Measurements from ENCODE around the gene LGALS12.
"Not testable (repeated sequence)": the region's sequence is repeated elsewhere in the genome, so short reads cannot be mapped to it uniquely, and the experiment has no call there.

LGALS12 gene

DNA sequence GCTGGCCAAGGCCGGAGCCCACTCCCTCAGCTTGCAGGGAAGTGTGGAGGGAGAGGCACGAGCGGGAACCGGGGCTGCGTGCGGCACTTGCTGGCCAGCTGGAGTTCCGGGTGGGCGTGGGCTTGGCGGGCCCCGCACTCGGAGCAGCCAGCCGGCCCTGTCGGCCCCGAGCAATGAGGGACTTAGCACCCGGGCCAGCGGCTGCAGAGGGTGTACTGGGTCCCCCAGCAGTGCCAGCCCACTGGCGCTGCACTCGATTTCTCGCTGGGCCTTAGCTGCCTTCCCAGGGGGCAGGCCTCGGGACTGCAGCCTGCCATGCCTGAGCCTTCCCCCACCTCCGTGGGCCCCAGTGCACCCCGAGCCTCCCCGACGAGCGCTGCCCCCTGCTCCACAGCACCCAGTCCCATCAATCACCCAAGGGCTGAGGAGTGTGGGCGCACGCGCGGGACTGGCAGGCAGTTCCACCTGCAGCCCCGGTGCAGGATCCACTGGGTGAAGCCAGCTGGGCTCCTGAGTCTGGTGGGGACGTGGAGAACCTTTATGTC, 44.3 kb downstream of the LGALS12 start:
- not testable (repeated sequence) for H3K27me3 Mint-ChIP-seq (ENCODE audit: low read depth); H3K27ac Mint-ChIP-seq; H3K4me3 Mint-ChIP-seq; DNase-seq (ENCODE audit: low spot score); H3K9me3 Mint-ChIP-seq
- H3K4me1 Mint-ChIP-seq (ENCODE audit: low read depth) = peaks cover 26% of the 10 kb centered on the region
- peaks cover 30% of the 10 kb centered on the region for H3K36me3 Mint-ChIP-seq (ENCODE audit: low read depth)

DNA sequence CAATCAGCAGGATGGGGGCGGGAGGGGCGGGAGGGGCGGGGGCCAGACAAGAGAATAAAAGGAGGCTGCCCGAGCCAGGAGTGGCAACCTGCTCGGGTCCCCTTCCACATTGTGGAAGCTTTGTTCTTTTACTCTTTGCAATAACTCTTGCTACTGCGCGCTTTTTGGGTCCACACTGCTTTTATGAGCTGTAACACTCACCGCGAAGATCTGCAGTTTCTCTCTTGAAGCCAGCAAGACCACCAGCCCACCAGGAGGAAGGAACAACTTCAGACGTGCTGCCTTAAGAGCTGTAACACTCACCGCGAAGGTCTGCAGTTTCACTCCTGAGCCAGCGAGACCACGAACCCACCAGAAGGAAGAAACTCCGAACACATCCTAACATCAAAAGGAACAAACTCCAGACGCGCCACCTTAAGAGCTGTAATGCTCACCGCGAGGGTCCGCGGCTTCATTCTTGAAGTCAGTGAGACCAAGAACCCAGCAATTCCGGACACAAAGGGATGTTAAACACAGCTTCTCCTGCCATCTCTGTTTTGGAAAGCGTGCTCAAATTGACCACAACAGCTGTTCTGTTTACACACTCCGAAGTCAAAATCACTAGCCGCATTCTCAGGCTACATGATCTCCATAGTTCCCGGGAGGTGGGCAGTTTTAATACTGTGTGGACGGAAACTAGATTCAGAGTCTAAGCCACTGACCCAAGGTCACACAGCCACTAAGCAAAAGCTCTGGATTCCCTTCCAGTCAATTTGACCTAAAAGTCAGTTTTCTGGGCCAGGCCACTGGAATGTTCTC, 45.4 kb downstream of the LGALS12 start:
- Mint-ChIP-seq H3K27me3 (ENCODE audit: low read depth) (no peaks in the 10 kb centered on the region), H3K4me1 (ENCODE audit: low read depth) (peaks cover 33% of the 10 kb centered on the region), H3K4me3 (no peak overlapping the region), H3K9me3 (no peaks in the 10 kb centered on the region), H3K27ac (peak overlapping the region; percentile 23), H3K36me3 (ENCODE audit: low read depth) (peaks cover 20% of the 10 kb centered on the region)
- DNase-seq (ENCODE audit: low spot score) = no peak

DNA sequence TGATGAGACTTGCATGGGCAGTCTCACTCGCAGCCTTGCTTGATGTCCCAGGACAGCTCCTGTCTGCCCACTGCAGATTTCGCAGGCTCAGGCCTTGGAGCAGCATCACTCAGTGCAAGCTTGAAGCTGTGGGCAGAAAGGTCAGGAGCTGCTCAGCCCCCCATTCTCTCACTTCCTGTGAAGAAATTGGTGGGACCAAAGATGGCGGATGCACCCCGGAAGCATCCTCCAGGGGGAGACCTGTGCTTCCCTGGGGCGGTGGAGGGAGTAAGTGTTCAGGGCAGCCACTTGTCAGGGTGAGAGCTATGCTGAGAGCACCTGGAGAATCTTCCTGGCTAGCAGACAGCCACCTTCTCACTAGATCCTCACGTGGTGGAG, 46.0 kb downstream of the LGALS12 start:
- no peak overlapping the region for H3K4me3 Mint-ChIP-seq
- H3K27me3 Mint-ChIP-seq (ENCODE audit: low read depth) = no peaks in the 10 kb centered on the region
- H3K9me3 Mint-ChIP-seq = no peaks in the 10 kb centered on the region
- H3K27ac Mint-ChIP-seq = no peak overlapping the region
- H3K4me1 Mint-ChIP-seq (ENCODE audit: low read depth) = peaks cover 37% of the 10 kb centered on the region
- H3K36me3 Mint-ChIP-seq (ENCODE audit: low read depth) = peaks cover 15% of the 10 kb centered on the region
- DNase-seq (ENCODE audit: low spot score) = no peak

DNA sequence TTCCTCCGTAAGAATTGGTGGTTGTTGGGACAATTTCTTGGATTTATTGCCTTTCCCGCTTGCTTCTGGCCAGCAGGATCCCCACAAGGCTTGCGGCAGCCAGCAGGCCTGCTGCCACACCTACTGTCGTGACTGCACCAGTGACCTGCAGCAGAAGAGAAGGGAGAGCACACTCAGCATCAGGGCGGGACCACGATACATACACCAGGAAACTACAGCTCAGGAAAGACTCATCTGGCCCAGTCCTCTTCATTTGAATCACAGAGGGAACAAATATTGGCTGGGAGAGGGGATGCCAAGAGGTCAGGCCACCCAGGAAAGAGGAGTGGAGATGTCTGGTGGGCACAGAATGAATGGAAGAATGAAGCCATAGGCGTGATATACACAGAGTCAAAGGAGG, 47.0 kb downstream of the LGALS12 start:
- Mint-ChIP-seq H3K27me3 (ENCODE audit: low read depth) (no peaks in the 10 kb centered on the region), H3K27ac (peak overlapping the region; percentile 96), H3K36me3 (ENCODE audit: low read depth) (peaks cover 9% of the 10 kb centered on the region), H3K4me3 (peak overlapping the region; percentile 80), H3K9me3 (no peaks in the 10 kb centered on the region), H3K4me1 (ENCODE audit: low read depth) (peaks cover 38% of the 10 kb centered on the region)
- no peak for DNase-seq (ENCODE audit: low spot score)

DNA sequence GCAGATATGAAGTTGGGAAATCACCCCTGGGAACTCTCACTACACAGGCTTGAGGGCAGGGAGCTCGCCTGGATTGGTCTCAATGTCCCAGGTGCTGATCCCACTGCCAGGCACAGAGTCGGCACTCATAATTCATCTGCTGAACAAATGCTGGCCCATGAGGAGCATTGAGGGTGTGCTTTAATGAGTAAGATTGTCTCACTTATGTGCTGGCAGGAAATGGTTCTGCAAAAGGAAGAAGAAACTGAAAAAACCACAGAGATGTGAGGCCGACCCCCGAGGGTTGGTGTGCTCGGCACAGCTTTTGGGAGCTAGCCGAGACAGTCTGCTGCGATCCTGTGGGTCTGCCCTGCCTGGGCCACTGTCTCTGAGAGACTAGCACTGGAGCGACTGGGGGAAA, 47.9 kb downstream of the LGALS12 start:
- Mint-ChIP-seq H3K27me3 (ENCODE audit: low read depth) (no peaks in the 10 kb centered on the region), H3K36me3 (ENCODE audit: low read depth) (peaks cover 6% of the 10 kb centered on the region), H3K4me1 (ENCODE audit: low read depth) (peaks cover 38% of the 10 kb centered on the region), H3K9me3 (no peaks in the 10 kb centered on the region), H3K4me3 (peak overlapping the region; percentile 80), H3K27ac (peak overlapping the region; percentile 96)
- peak; percentile 42 for DNase-seq (ENCODE audit: low spot score)

DNA sequence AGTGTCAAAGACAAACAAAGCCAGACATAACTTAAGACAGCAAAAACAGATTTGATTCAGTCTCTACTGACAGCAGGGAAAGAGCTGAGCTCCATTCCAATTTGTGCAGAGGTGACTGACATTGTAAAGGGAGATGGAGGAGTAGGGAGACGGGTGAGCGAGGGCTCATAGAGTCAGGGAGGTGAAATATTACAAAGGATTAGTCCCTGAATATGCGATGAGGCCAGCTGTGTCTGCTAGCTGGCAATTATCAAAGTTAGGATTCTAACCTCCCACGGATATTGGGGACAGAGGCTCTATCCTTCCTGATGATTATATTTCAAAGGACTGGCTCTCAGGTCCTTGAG, 49.0 kb downstream of the LGALS12 start:
- Mint-ChIP-seq H3K27ac (peak overlapping the region; percentile 49), H3K4me1 (ENCODE audit: low read depth) (peaks cover 40% of the 10 kb centered on the region), H3K27me3 (ENCODE audit: low read depth) (no peaks in the 10 kb centered on the region), H3K36me3 (ENCODE audit: low read depth) (peaks cover 6% of the 10 kb centered on the region), H3K9me3 (no peaks in the 10 kb centered on the region), H3K4me3 (no peak overlapping the region)
- no peak for DNase-seq (ENCODE audit: low spot score)

DNA sequence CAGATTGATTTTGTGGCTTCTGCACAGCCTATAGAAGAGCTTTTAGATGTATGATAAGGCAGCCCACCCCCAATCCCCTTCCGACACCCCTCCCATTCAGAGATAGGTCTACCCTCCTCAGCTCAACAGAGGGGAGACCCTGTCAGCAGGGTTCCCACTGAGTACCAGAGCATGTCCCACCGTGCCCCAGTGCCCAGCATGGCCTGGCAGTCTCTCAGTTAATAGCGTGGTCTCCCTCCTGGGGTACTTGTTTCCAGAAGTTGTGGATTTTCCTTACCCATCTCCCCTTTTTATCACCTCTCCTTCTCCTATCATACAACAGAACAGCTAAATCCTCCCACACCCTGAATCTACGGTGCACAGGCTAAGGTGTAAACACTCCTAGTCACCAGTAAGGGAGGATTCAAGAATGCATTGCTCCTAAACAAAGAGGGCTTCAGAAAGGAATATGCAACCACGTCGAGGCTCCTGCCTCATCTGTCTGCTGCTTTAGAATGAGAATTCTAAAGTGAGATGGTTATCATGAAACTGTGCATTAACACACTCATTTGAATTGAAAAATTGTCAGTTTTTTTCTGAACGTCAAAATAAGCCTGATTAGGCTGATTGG, 50.6 kb downstream of the LGALS12 start:
- Mint-ChIP-seq H3K27me3 (ENCODE audit: low read depth) (no peaks in the 10 kb centered on the region), H3K9me3 (no peaks in the 10 kb centered on the region), H3K36me3 (ENCODE audit: low read depth) (peaks cover 4% of the 10 kb centered on the region), H3K27ac (no peak overlapping the region), H3K4me3 (no peak overlapping the region), H3K4me1 (ENCODE audit: low read depth) (peaks cover 48% of the 10 kb centered on the region)
- DNase-seq (ENCODE audit: low spot score) = no peak

DNA sequence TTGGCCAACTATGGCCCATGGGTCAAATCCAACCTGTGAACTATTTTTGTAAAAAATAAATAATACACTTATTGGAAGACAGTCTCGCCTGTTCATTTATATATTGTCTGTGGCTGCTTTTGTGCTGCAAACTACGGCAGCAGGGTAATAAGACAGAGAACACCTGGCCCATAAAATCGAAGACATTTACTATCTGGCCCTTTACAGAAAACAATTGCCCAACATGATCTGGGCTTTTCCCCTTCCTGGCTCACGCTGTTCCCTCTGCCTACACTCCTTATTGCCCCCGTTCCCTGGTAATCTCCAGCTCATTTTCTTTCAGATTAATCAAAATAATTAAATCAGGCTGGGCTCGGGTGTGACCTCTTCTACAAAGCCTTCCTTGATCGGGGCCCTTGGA, 51.7 kb downstream of the LGALS12 start:
- no peaks in the 10 kb centered on the region for H3K9me3 Mint-ChIP-seq
- no peak overlapping the region for H3K4me3 Mint-ChIP-seq
- no peak overlapping the region for H3K27ac Mint-ChIP-seq
- H3K27me3 Mint-ChIP-seq (ENCODE audit: low read depth) = no peaks in the 10 kb centered on the region
- H3K4me1 Mint-ChIP-seq (ENCODE audit: low read depth) = peaks cover 46% of the 10 kb centered on the region
- peaks cover 4% of the 10 kb centered on the region for H3K36me3 Mint-ChIP-seq (ENCODE audit: low read depth)
- DNase-seq (ENCODE audit: low spot score) = no peak

DNA sequence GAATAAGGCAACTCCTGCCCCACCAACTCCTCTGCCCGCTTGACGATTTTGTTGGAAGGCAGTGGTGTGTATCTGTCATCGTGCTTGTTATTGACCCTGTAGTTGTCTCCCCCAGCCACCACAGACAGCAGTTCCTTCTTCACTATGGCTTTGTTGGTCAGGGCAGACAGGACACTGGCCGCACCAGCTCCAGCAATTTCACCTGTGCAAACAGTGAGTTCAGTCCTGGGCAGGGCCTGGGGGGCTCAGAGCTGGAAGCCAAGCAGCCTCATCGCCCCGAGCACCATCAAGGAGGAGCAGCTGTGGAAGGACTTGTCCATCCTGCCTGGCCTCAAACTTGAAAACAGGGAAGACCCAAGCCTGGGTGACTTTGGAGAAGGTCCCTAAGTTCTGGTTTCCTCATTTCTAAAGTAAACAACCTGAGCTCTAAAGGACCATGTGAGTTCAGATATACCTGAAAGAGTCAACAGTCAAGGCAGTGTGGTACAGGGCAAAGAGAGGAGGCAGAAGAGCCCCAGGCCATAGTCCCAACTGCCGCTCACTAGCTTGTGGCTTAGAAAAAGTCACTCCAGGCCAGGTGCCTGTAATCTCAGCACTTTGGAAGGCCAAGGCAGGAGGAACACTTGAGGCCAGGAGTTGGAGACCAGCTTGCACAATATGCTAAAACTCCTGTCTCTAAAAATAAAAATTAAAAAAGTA, 52.7 kb downstream of the LGALS12 start:
- Mint-ChIP-seq H3K27ac (no peak overlapping the region), H3K4me1 (ENCODE audit: low read depth) (peaks cover 42% of the 10 kb centered on the region), H3K4me3 (no peak overlapping the region), H3K36me3 (ENCODE audit: low read depth) (peaks cover 2% of the 10 kb centered on the region), H3K9me3 (no peaks in the 10 kb centered on the region), H3K27me3 (ENCODE audit: low read depth) (no peaks in the 10 kb centered on the region)
- no peak for DNase-seq (ENCODE audit: low spot score)

DNA sequence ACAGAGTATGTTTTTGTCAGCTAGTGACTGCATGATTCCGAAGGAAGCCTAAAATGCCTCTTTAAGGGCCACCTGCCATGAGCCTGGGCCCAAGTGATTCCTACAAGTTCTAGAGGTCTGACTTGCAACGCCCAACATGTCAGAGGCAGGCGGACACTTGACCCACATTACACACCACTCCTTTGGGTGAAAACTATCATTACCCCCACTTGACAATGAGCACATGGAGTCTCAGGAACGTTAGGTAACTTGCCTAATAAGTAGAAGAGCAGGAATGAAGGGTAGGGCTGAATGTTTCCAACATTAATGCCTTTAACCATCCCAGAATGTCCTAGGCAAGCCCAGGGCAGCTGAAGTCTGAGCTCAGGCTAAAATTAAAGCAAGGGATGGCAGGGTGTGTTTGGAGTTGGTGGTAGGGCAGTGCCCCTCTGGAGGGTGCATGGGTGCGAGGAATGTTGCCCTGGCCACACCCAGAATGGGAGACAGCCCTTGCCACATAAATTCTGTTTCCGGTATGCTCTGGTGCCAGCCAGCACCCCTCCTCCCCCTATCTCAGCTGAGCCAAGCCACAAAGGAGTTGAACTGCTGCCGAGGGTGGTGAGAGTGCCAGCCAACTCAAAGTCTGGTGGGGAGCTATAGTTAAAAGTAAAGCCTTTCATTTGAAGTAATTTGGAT, 54.8 kb downstream of the LGALS12 start:
- Mint-ChIP-seq H3K36me3 (ENCODE audit: low read depth) (no peaks in the 10 kb centered on the region), H3K9me3 (no peaks in the 10 kb centered on the region), H3K4me3 (no peak overlapping the region), H3K27me3 (ENCODE audit: low read depth) (no peaks in the 10 kb centered on the region), H3K4me1 (ENCODE audit: low read depth) (peaks cover 46% of the 10 kb centered on the region), H3K27ac (peak overlapping the region; percentile 20)
- DNase-seq (ENCODE audit: low spot score) = no peak

DNA sequence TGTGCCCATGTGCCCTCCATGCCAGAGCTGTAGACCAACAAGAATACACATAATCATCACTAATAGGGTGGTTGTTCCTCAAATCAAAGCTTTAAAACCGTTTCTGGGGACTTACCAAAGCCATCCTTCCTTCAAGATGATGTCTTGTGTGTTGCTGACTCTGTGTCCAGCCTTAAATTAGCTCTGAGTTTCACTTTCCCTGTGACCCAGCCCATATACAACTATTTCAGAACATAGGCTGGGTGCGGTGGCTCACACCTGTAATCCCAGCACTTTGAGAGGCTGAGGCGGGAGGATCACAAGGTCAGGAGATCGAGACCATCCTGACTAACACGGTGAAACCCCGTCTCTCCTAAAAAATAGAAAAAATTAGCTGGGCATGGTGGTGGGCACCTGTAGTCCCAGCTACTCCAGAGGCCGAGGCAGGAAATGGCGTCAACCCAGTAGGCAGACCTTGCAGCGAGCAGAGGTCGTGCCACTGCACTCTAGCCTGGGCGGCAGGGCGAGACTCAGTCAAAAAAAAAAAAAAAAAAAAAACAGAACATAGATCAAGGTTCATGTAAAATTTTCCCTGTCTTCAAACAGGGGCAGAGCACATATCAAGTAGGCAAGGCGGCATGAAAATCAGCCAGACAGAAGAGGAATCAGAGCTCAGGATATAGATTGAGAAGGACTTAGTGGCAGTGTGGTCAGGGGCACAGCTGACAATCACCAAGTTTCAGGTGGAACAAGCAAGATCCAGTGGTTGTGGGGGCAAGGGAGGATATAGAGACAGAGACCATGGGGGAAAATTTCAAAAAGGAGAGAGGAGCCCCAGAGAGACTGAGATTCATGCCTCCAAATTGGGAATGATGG, 57.5 kb downstream of the LGALS12 start, which contains the start of gene PLAAT2:
PLAAT2 (minus strand) TSS at position 179 of the 855 bp plus-strand sequence; CDS start at position 124, 55 bp downstream.
- Mint-ChIP-seq H3K36me3 (ENCODE audit: low read depth) (no peaks in the 10 kb centered on the region), H3K27ac (peak within 1 kb of the TSS; percentile 58), H3K4me3 (peak within 1 kb of the TSS; percentile 16), H3K9me3 (no peaks in the 10 kb centered on the region), H3K27me3 (ENCODE audit: low read depth) (no peaks in the 10 kb centered on the region), H3K4me1 (ENCODE audit: low read depth) (peaks cover 52% of the 10 kb centered on the region)
- no peak for DNase-seq (ENCODE audit: low spot score)

DNA sequence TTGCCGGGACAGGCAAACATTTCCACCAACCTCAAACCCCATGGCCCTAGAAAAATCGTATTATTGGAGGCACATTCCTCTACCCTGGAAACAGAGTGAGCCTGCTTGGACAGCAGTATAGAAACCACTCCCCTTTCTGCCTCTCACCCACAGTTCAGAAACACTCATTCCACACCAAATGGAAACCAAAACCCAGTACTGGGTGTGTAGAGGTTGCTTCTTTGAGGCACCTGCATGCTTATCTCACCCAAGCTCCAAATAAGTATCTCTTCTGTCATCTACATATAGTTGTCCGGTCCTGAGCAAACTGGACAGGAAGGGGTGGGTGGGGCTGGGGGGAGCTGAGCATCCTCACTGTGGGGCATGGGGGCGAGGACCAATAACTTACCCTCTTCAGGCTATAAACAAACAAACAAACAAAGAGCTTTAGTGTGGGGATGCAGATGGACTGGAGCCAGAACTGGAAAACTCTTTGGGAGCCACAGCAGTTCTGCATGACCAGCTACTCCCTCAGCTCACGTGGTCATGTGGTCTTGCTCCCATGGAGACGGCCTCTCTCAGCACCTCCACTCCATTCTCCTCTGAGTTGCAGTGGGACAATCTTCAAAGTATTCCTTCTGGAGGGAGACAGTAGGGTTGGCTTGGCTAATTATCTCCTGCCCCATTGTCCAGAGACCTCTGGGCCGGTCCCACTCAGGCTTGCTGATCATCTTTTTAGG, 58.3 kb downstream of the LGALS12 start:
- Mint-ChIP-seq H3K27ac (peak overlapping the region; percentile 58), H3K4me1 (ENCODE audit: low read depth) (peaks cover 54% of the 10 kb centered on the region), H3K36me3 (ENCODE audit: low read depth) (peaks cover 1% of the 10 kb centered on the region), H3K9me3 (no peaks in the 10 kb centered on the region), H3K27me3 (ENCODE audit: low read depth) (no peaks in the 10 kb centered on the region), H3K4me3 (peak overlapping the region; percentile 32)
- DNase-seq (ENCODE audit: low spot score) = peak; percentile 66
